GM23338 (cell line): ENCODE data around the gene SACM1L. TPM values are rescaled to one million over a fixed set of nuclear protein-coding genes. Genes with fewer than 3 reads are reported as not detected.

ENCODE experiments used
- ATAC-seq: fragments of 200-7000 bp; cut with Tn5 transposase; 3 replicates; pipeline ENCODE4 v1.9.1; 2020
- DNase-seq: peaks from one replicate; pipeline ENCODE4 v3.0.0-alpha.2; 2015; ENCODE audit warnings: low spot score
- H2AFZ ChIP-seq: fragments of 200-600 bp; sonication (generic); 2 replicates; pipeline ENCODE4 v1.8.0; 2016; ENCODE audit warnings: antibody characterized with exemption, mild to moderate bottlenecking, moderate library complexity
- H3F3A ChIP-seq: fragments of 200-600 bp; sonication (generic); replicated peaks from 2 replicates; pipeline ENCODE4 v1.8.0; 2017; ENCODE audit warnings: antibody characterized with exemption, mixed run types, low read depth
- H3K27ac ChIP-seq: fragments of 200-600 bp; sonication (generic); 2 replicates; pipeline ENCODE4 v1.6.1; 2016; ENCODE audit warnings: low read depth
- H3K27me3 ChIP-seq: fragments of 200-600 bp; sonication (generic); 2 replicates; pipeline ENCODE4 v1.8.0; 2016; ENCODE audit warnings: mild to moderate bottlenecking, mixed run types, moderate library complexity; ENCODE audit not compliant: insufficient read depth
- H3K36me3 ChIP-seq: fragments of 200-600 bp; sonication (generic); 2 replicates; pipeline ENCODE4 v1.8.0; 2016; ENCODE audit warnings: mild to moderate bottlenecking; ENCODE audit not compliant: insufficient read depth
- H3K4me1 ChIP-seq: fragments of 200-600 bp; sonication (generic); 2 replicates; pipeline ENCODE4 v1.8.0; 2016; ENCODE audit warnings: mild to moderate bottlenecking, moderate library complexity; ENCODE audit not compliant: insufficient read depth
- H3K4me2 ChIP-seq: fragments of 200-600 bp; sonication (generic); 2 replicates; pipeline ENCODE4 v1.7.1; 2017; ENCODE audit warnings: mixed run types
- H3K4me3 ChIP-seq: fragments of 200-600 bp; sonication (generic); 2 replicates; pipeline ENCODE4 v1.6.1; 2016; ENCODE audit warnings: mixed run types
- H3K79me2 ChIP-seq: fragments of 200-600 bp; sonication (generic); replicated peaks from 2 replicates; pipeline ENCODE4 v1.8.0; 2017; ENCODE audit warnings: mild to moderate bottlenecking; ENCODE audit not compliant: insufficient read depth
- H3K9me2 ChIP-seq: fragments of 200-600 bp; sonication (generic); 2 replicates; pipeline ENCODE4 v1.8.0; 2017; ENCODE audit not compliant: insufficient read depth
- H4K20me1 ChIP-seq: fragments of 200-600 bp; sonication (generic); replicated peaks from 2 replicates; pipeline ENCODE4 v1.8.0; 2017; ENCODE audit warnings: mild to moderate bottlenecking; ENCODE audit not compliant: insufficient read depth
- H3K27ac Mint-ChIP-seq: 2 replicates; pipeline ENCODE4 v1.8.0; 2020; ENCODE audit warnings: inconsistent platforms, mild to moderate bottlenecking, moderate library complexity, mixed read lengths
- H3K27me3 Mint-ChIP-seq: 3 replicates; pipeline ENCODE4 v1.8.0; 2022; ENCODE audit warnings: low read depth, mild to moderate bottlenecking, moderate library complexity, mixed read lengths, inconsistent platforms; ENCODE audit not compliant: insufficient read depth, poor library complexity
- H3K36me3 Mint-ChIP-seq: 3 replicates; pipeline ENCODE4 v1.8.0; 2021; ENCODE audit warnings: low read depth, mild to moderate bottlenecking, inconsistent platforms, moderate library complexity, mixed read lengths
- H3K4me1 Mint-ChIP-seq: 3 replicates; pipeline ENCODE4 v1.8.0; 2020; ENCODE audit warnings: mild to moderate bottlenecking, inconsistent platforms, mixed read lengths
- H3K4me3 Mint-ChIP-seq: 3 replicates; pipeline ENCODE4 v1.8.0; 2021; ENCODE audit warnings: moderate library complexity, mild to moderate bottlenecking, inconsistent platforms, mixed read lengths
- H3K9me3 Mint-ChIP-seq: 3 replicates; pipeline ENCODE4 v1.8.0; 2020; ENCODE audit warnings: moderate library complexity, mild to moderate bottlenecking, inconsistent platforms, mixed read lengths
- CREB1 ChIP-seq: fragments of 250-450 bp; sonication (Bioruptor Pico); IDR thresholded peaks from 2 replicates; pipeline ENCODE4 v1.5.0; 2020; ENCODE audit warnings: low read depth, mild to moderate bottlenecking, moderate library complexity
- ETS1 ChIP-seq: IDR thresholded peaks from 2 replicates; pipeline ENCODE4 v1.6.1; 2016; ENCODE audit warnings: antibody characterized with exemption
- EZH2 ChIP-seq: fragments of 200-600 bp; sonication (generic); IDR thresholded peaks from one replicate; pipeline ENCODE4 v1.8.0; 2017; ENCODE audit warnings: antibody characterized with exemption, mild to moderate bottlenecking, low read depth; ENCODE audit not compliant: unreplicated experiment
- EZH2phosphoT487 ChIP-seq: fragments of 200-600 bp; sonication (generic); IDR thresholded peaks from one replicate; pipeline ENCODE4 v1.8.1; 2018; ENCODE audit warnings: antibody characterized with exemption; ENCODE audit not compliant: unreplicated experiment
- JUNB ChIP-seq: IDR thresholded peaks from one replicate; pipeline ENCODE4 v1.6.1; 2016; ENCODE audit warnings: antibody characterized with exemption; ENCODE audit not compliant: unreplicated experiment
- NANOG ChIP-seq: IDR thresholded peaks from 2 replicates; pipeline ENCODE4 v1.6.1; 2016; ENCODE audit warnings: antibody characterized with exemption, borderline replicate concordance
- POLR2AphosphoS5 ChIP-seq: IDR thresholded peaks from 2 replicates; pipeline ENCODE4 v1.6.1; 2016; ENCODE audit warnings: antibody characterized with exemption, low read depth
- STAT1 ChIP-seq: IDR thresholded peaks from one replicate; pipeline ENCODE4 v1.6.1; 2016; ENCODE audit warnings: antibody characterized with exemption; ENCODE audit not compliant: unreplicated experiment
- ZNF114 ChIP-seq: fragments of 250-450 bp; sonication (Bioruptor Pico); IDR thresholded peaks from 2 replicates; pipeline ENCODE4 v1.5.0; 2020; ENCODE audit warnings: mild to moderate bottlenecking, moderate library complexity
- ZNF331 ChIP-seq: fragments of 250-450 bp; sonication (Bioruptor Pico); IDR thresholded peaks from 2 replicates; pipeline ENCODE4 v1.5.0; 2020; ENCODE audit warnings: low read depth, mild to moderate bottlenecking, moderate library complexity
- polyA plus RNA-seq: library from polyadenylated mRNA; unstranded; fragments of >200 nt; fragmentation: Nextera tagmentation; extraction: Ambion mirVana; gene quantifications from 2 replicates; pipeline ENCODE4 v1.2.1, GENCODE V29; 2016
- total RNA-seq: library from RNA; depleted of rRNA; stranded (reverse); fragments of >200 nt; shearing (Covaris generic); gene quantifications from 2 replicates; pipeline ENCODE4 v1.2.3, GENCODE V29; 2014
- TF ChIP-seq, protein P1 (sequence below), 2 experiments: fragments of 200-600 bp in 1 of 2; sonication (generic) in 1 of 2; conservative IDR thresholded peaks; 2 replicates each; pipeline versions ENCODE4 v1.5.1 to v1.6.1; 2016 to 2017; ENCODE audit warnings: antibody characterized with exemption in 2 of 2, low read depth in 2 of 2, mild to moderate bottlenecking in 2 of 2, moderate library complexity in 1 of 2
- TF ChIP-seq, protein P2 (sequence below): IDR thresholded peaks from one replicate; pipeline ENCODE4 v1.6.1; 2018; ENCODE audit warnings: antibody characterized with exemption; ENCODE audit not compliant: unreplicated experiment
- TF ChIP-seq, protein P3 (sequence below): fragments of 250-450 bp; sonication (Bioruptor Pico); IDR thresholded peaks from 2 replicates; pipeline ENCODE4 v1.5.0; 2020; ENCODE audit warnings: mild to moderate bottlenecking, moderate library complexity

SACM1L gene
- total and polyA plus RNA-seq, 2 experiments from 2014 or later = 43.5 to 97.8 TPM

DNA sequence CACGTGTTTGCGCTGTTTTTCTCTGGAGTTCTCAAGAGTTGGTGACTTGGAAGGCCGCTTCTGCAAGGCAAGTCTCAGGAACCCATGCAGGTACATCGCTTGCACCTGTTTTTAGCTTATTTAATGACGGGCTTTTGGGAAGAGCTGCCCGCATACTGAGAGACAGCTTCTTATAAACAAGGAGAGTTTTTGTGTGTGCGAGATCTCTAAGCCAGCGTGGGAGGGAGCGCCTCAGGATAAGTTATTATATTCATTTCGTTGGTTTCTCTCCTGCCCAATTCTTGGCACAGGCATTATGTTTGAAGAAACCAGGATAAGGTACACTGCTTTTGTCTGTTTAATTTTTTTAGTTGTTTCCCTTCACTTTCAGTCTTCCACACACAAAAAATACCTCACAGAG, 11.4 kb upstream of the SACM1L start:
- TF ChIP-seq, protein P1, sequence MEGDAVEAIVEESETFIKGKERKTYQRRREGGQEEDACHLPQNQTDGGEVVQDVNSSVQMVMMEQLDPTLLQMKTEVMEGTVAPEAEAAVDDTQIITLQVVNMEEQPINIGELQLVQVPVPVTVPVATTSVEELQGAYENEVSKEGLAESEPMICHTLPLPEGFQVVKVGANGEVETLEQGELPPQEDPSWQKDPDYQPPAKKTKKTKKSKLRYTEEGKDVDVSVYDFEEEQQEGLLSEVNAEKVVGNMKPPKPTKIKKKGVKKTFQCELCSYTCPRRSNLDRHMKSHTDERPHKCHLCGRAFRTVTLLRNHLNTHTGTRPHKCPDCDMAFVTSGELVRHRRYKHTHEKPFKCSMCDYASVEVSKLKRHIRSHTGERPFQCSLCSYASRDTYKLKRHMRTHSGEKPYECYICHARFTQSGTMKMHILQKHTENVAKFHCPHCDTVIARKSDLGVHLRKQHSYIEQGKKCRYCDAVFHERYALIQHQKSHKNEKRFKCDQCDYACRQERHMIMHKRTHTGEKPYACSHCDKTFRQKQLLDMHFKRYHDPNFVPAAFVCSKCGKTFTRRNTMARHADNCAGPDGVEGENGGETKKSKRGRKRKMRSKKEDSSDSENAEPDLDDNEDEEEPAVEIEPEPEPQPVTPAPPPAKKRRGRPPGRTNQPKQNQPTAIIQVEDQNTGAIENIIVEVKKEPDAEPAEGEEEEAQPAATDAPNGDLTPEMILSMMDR (conservative IDR thresholded peaks at IDR 0.05; ENCODE audit: low read depth in 2 of 2) = no peak
- TF ChIP-seq STAT1 = no peak
- no peak for TF ChIP-seq ETS1
- TF ChIP-seq ZNF114 (CRISPR knock-in tag) = no peak
- TF ChIP-seq CREB1 (CRISPR knock-in tag) = no peak
- no peak for TF ChIP-seq JUNB
- TF ChIP-seq ZNF331 = no peak
- no peak for TF ChIP-seq NANOG
- no peak for TF ChIP-seq EZH2
- TF ChIP-seq, protein P2, sequence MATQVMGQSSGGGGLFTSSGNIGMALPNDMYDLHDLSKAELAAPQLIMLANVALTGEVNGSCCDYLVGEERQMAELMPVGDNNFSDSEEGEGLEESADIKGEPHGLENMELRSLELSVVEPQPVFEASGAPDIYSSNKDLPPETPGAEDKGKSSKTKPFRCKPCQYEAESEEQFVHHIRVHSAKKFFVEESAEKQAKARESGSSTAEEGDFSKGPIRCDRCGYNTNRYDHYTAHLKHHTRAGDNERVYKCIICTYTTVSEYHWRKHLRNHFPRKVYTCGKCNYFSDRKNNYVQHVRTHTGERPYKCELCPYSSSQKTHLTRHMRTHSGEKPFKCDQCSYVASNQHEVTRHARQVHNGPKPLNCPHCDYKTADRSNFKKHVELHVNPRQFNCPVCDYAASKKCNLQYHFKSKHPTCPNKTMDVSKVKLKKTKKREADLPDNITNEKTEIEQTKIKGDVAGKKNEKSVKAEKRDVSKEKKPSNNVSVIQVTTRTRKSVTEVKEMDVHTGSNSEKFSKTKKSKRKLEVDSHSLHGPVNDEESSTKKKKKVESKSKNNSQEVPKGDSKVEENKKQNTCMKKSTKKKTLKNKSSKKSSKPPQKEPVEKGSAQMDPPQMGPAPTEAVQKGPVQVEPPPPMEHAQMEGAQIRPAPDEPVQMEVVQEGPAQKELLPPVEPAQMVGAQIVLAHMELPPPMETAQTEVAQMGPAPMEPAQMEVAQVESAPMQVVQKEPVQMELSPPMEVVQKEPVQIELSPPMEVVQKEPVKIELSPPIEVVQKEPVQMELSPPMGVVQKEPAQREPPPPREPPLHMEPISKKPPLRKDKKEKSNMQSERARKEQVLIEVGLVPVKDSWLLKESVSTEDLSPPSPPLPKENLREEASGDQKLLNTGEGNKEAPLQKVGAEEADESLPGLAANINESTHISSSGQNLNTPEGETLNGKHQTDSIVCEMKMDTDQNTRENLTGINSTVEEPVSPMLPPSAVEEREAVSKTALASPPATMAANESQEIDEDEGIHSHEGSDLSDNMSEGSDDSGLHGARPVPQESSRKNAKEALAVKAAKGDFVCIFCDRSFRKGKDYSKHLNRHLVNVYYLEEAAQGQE = no peak
- no peak for TF ChIP-seq EZH2phosphoT487
- no peak for TF ChIP-seq POLR2AphosphoS5
- TF ChIP-seq, protein P3, sequence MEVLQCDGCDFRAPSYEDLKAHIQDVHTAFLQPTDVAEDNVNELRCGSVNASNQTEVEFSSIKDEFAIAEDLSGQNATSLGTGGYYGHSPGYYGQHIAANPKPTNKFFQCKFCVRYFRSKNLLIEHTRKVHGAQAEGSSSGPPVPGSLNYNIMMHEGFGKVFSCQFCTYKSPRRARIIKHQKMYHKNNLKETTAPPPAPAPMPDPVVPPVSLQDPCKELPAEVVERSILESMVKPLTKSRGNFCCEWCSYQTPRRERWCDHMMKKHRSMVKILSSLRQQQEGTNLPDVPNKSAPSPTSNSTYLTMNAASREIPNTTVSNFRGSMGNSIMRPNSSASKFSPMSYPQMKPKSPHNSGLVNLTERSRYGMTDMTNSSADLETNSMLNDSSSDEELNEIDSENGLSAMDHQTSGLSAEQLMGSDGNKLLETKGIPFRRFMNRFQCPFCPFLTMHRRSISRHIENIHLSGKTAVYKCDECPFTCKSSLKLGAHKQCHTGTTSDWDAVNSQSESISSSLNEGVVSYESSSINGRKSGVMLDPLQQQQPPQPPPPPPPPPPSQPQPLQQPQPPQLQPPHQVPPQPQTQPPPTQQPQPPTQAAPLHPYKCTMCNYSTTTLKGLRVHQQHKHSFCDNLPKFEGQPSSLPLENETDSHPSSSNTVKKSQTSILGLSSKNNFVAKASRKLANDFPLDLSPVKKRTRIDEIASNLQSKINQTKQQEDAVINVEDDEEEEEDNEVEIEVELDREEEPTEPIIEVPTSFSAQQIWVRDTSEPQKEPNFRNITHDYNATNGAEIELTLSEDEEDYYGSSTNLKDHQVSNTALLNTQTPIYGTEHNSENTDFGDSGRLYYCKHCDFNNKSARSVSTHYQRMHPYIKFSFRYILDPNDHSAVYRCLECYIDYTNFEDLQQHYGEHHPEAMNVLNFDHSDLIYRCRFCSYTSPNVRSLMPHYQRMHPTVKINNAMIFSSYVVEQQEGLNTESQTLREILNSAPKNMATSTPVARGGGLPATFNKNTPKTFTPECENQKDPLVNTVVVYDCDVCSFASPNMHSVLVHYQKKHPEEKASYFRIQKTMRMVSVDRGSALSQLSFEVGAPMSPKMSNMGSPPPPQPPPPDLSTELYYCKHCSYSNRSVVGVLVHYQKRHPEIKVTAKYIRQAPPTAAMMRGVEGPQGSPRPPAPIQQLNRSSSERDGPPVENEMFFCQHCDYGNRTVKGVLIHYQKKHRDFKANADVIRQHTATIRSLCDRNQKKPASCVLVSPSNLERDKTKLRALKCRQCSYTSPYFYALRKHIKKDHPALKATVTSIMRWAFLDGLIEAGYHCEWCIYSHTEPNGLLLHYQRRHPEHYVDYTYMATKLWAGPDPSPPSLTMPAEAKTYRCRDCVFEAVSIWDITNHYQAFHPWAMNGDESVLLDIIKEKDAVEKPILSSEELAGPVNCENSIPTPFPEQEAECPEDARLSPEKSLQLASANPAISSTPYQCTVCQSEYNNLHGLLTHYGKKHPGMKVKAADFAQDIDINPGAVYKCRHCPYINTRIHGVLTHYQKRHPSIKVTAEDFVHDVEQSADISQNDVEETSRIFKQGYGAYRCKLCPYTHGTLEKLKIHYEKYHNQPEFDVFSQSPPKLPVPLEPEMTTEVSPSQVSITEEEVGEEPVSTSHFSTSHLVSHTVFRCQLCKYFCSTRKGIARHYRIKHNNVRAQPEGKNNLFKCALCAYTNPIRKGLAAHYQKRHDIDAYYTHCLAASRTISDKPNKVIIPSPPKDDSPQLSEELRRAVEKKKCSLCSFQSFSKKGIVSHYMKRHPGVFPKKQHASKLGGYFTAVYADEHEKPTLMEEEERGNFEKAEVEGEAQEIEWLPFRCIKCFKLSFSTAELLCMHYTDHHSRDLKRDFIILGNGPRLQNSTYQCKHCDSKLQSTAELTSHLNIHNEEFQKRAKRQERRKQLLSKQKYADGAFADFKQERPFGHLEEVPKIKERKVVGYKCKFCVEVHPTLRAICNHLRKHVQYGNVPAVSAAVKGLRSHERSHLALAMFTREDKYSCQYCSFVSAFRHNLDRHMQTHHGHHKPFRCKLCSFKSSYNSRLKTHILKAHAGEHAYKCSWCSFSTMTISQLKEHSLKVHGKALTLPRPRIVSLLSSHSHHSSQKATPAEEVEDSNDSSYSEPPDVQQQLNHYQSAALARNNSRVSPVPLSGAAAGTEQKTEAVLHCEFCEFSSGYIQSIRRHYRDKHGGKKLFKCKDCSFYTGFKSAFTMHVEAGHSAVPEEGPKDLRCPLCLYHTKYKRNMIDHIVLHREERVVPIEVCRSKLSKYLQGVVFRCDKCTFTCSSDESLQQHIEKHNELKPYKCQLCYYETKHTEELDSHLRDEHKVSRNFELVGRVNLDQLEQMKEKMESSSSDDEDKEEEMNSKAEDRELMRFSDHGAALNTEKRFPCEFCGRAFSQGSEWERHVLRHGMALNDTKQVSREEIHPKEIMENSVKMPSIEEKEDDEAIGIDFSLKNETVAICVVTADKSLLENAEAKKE (CRISPR knock-in tag) = no peak
- peak overlapping the region; percentile 20; the same call in 1 of the 2 replicates for H3K4me2 ChIP-seq
- Mint-ChIP-seq H3K4me1 (peaks cover 43% of the 10 kb centered on the region), H3K36me3 (peaks cover 73% of the 10 kb centered on the region), H3K27me3 (peaks cover 7% of the 10 kb centered on the region), H3K9me3 (peaks cover 6% of the 10 kb centered on the region), H3K4me3 (no peak overlapping the region), H3K27ac (peak overlapping the region; percentile 86; the same call in 1 of the 2 replicates)
- H3K79me2 ChIP-seq = no peaks in the 10 kb centered on the region
- H3F3A ChIP-seq = no peaks in the 10 kb centered on the region
- H3K4me1 ChIP-seq = peaks cover 35% of the 10 kb centered on the region
- no peak for DNase-seq
- H3K36me3 ChIP-seq = peaks cover 8% of the 10 kb centered on the region
- peak overlapping the region; percentile 90; the same call in 1 of the 2 replicates for H3K27ac ChIP-seq
- H2AFZ ChIP-seq = no peak overlapping the region
- no peaks in the 10 kb centered on the region; the same call in 1 of the 2 replicates for H4K20me1 ChIP-seq
- H3K9me2 ChIP-seq = no peaks in the 10 kb centered on the region; the same call in 1 of the 2 replicates
- no peaks in the 10 kb centered on the region for H3K27me3 ChIP-seq
- ATAC-seq = no peak
- no peak overlapping the region for H3K4me3 ChIP-seq
